NK-92 (cell line): Measurements from ENCODE around the gene RTEL1.
"Not testable (repeated sequence)": the region's sequence is repeated elsewhere in the genome, so short reads cannot be mapped to it uniquely, and the experiment has no call there.

ENCODE experiments used
- DNase-seq: peaks from one replicate; lab custom pipeline; 2025; ENCODE audit not compliant: unreplicated experiment; lab: John Stamatoyannopoulos, UW

RTEL1 gene

DNA sequence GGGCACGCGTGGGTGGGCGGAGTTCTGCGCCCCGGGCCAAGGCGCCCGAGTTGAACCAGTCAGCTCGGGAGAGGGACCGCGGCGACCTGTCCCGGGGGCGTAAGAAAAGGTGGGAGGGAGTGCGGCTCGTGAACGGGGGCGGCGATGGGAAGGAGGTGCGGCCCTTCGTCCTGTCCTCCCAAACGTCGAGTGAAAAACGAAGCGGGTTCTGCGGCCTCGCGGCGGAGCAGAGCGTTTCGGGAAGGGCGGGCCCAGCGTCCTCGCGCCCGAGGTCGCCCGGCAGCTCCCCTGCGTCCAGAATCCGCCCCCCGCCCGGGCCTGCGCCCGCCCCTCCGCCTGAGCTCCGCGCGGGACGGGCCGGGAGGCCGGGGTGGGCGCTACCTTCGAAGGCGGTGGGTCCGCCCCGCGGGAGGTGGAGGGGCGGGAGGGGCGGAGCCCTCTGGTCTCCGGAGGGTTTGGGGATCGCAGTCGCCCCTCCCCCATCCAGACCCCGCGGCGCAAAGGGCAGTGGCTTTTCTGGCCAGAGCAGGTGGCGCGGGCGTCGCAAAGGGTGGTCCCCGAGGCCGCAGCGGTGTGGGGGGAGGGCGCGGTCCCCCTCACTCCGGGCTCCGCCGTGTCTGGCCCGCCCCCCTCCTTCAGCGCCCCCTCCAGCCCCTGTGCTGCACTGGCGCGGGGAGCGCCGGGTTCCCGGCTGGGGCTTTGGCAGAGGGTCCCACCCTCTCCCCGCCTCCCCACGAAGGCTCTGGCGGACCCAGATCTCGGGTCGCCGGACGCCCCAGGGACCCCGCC lies 5.7 kb upstream of the RTEL1 start:
- no peak for DNase-seq

DNA sequence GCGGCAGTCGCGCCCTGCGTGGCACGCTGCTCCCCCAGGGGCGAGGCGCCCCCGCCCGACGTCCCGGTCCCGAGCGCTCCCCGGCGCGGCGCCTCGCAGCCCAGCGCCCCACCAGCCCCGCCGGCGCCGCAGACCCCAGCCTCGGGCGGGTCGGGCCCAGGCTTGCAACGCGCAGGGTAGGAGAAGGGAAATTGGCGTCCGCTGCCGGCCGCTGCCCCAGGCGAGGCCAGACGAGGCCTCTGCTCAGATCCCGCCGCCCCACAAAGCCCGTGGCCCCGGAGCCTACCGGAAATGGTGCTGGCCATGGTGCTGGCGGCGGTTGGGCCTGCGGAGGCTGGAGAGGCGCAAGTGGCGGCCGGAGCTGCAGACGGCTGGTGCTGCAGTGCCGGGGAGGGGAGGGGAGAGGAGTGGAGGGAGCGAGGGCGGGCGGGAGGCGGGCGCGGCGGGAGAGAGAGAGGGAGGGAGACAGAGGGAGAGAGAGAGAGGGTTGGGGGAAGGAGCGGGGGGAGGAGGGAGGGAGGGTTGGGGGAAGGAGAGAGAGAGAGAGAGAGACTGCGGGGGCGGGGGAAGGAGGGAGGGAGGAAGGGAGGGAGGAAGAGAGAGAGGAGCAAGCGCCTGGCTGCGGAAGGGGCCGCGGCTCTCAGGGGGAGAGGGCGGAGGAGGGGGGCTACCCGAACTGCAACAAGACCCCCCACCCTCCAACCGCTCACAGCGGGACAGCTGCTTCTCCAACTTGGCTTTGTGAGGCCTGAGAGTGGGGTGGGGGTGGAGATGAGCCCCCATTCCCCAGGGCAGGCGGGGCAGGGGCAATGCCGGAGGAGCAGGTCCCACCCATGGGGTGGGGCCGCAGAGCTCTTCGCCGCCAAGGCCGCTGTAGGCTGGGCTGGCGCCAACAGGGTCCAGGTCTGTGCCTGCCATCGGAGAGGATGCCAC lies 4.8 kb upstream of the RTEL1 start, which contains the start of gene STMN3:
TSS of gene STMN3 (minus strand) at position 384 of the 933 bp plus-strand sequence. CDS start at position 305, 79 bp downstream.
- DNase-seq: no peak

DNA sequence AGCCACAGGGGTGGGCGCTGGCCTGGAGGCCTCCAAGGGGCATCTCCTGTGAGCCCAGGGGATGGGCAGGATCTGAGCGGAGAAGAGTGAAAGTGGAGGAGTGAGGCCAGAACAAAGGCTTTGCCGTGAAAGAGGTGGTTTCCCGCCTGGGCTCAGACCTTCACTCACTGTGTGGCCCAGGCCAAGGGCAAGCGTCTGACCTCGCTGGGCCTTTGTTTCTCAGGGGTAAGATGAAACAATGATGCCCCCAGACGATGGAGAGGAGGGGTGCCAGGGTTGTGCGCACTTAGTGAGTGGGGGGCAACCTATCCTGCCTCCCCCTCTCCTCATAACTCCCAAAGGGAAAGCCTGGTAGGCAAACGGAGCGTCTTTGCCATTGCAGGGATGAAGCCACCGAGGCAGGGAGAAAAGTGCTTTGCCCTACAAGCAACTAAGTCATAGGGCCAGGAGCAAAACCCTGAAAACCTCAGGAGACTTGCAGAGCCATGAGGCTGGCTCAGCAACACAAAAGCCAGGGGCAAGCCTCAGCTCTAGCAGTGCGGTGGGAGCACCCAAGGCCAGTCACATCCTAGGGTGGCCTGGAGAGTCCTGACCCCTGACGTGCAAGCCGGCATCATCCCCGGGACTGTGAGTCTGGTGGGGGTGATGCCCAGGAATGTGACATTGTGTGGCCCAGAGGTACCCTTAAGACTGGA lies 4.0 kb upstream of the RTEL1 start:
- DNase-seq: no peak

DNA sequence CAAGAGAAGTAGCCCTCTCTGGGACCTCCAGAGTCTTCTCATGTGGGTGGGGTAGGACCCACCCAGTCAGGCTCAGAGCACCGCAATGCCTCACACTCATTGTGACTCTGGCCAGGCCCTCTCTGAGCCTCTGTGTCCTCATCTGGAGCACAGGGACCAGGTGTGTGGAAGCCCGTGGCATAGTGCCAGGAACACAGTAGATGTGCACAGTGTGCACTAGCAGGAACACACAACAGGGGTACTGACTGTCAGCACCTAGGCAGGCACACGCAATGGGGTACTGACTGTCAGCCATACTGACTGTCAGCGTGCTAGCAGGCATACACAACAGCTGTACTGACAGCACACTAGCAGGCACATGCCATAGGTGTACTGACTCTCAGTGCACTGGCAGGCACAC lies 2.9 kb upstream of the RTEL1 start:
- DNase-seq: no peak

DNA sequence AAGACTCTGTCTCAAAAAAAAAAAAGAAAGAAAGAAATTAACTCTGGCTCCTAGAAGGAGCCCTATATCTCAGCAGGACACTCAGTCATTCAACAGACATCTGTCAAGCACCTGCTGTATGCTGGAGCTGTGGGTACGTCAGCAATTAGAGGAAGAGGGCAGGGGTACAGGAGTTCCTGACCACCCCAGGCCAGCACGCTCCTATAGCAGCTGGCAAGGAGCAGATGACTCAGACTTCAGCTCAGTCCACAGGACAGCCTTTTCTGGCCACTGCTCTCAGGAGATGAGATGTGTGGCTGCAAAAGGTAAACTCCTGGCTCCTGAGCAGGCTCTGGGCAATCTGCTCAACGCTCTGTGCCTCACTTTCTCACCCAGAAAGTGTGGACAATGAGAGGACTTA lies 1.7 kb upstream of the RTEL1 start:
- no peak for DNase-seq

DNA sequence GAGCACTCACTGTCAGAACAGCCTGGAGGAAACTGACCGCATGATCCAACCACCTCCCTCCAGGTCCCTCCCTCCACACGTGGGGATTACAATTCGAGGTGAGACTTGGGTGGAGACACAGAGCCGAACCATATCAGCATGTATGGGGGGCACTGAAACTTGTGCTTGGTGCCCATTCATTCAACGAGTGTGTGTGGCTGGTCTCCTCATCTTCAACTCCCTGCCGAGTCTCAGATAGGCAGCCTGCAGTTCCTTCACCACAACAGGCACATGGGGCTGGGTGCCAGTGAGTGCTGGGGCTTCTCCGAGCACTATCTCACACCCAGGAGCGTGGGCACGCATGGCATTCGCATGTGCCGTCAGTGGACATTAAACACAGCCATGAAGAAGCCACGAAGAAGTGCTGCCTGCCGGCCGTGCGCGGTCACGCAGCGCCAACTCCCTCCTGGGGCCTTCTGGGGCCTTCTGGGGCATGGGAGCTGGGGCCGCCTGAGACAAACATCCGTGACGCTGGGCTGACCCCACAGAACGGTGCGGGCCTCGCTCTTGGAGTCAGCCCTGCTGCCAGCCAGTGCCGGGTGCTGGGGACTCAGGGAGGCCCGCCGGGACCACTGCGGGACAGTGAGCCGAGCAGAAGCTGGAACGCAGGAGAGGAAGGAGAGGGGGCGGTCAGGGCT lies 714 bp upstream of the RTEL1 start:
- no peak for DNase-seq

DNA sequence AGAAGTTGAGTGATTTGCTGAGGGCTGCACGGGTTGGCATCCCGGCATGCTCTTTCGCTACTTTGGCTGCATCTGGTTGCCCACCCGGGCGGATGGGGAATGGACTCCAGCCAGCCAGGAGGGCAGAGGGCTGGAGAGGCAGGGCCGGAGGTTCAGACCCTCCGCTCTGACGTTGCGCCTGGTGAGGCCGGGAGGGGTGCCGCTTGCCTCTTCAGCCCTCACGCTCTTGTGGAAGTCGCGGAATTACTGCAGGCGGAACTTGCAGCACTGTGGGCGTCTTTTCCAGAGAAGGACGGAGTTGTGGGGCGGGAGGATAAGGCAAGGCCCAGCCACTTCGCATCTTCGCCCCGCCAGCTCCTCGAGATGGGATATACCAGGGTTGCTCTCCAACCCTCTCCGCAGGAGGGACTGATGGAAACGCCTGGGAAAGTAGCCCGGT lies 656 bp downstream of the RTEL1 start:
- no peak for DNase-seq

DNA sequence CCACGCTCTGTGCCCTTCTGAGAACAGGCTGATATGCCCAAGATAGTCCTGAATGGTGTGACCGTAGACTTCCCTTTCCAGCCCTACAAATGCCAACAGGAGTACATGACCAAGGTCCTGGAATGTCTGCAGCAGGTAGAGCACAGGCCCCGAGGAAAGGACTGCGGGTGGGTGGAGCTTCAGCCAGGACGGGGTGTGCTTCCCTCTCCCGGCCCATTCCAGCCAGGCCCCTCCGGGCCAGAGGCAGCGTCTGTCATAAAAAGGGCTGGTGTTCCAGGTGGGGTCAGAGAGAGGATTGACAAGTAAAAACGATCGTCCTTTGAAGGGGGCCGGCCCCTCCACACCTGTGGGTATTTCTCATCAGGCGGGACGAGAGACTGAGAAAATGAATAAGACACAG lies 1.3 kb downstream of the RTEL1 start:
- DNase-seq: no peak

DNA sequence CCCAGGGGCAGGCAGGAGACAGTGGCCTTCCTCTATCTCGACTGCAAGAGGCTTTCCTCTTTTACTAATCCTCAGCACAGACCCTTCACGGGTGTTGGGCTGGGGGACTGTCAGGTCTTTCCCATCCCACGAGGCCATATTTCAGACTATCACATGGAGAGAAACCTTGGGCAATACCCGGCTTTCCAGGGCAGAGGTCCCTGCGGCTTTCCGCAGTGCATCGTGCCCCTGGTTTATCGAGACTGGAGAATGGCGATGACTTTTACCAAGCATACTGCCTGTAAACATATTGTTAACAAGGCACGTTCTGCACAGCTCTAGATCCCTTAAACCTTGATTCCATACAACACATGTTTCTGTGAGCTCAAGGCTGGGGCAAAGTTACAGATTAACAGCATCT lies 2.1 kb downstream of the RTEL1 start:
- DNase-seq: not testable (repeated sequence)

DNA sequence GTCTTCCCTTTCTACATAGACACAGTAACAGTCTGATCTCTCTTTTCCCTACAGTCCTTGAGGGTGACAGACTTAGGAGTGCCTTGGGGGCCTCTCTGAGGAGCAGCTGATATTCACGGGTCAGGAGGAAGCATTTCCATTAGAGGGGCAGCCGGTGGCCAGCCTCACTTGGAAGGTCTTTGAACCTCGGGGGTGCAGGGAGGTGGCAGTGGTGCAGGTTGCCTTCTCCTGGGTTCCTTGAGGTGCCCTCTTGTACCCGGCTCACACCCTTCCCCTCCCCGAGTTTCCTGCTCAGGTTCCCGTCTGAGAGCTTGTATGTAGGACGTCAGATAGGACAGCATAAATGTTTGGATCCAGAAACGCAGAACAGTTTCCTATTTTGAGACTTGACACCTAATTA lies 2.5 kb downstream of the RTEL1 start:
- DNase-seq: no peak

DNA sequence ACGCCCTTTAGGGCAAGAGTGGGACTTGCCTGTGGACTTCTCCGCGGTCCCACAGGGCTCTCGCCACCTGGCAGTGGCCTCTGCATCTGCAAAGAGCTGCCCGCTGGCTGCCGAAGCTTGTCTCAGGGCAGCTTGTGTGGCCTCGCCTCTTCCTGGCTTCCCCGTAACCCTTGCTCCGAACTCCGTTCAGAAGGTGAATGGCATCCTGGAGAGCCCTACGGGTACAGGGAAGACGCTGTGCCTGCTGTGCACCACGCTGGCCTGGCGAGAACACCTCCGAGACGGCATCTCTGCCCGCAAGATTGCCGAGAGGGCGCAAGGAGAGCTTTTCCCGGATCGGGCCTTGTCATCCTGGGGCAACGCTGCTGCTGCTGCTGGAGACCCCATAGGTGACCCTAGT lies 3.0 kb downstream of the RTEL1 start:
- DNase-seq: no peak

DNA sequence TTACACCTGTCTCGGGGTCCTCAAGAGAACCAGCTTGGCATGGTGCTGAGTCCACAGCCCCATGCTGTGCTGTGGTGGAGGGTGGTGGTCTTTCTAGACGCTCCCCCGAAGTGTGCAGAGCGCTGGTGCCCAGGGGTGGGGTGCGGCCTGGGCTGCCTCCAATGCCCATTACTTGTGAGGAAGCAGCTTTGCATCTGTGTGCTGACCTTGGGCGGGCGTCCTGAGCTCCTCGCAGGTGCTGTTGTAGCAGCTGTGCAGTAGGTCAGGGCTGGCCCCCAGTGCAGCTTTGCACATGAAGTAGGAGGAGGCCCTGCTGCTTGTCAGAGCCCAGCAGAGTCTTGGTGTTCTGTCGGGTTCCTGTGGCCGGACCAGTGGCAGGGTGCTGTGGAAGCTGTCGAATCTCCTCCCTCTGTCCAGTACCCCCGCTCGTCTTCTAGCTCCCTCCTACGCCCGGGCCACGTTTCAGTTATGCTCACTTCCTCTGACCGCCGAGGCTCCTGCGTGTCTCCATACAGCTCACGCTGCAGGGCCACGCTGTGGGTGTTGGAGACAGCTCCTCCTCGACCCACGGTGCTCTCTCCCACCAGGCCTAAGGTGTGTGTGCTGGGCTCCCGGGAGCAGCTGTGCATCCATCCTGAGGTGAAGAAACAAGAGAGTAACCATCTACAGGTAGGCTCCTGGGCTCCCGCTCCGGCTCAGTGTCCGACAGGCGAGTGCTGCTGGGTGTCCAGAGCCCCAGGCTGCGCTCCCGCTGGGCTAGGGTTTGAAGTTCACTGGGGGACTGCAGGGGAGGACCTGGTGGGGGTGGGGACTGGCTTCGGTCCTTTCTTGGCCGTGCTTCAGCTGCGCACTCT lies 4.1 kb downstream of the RTEL1 start:
- no peak for DNase-seq

DNA sequence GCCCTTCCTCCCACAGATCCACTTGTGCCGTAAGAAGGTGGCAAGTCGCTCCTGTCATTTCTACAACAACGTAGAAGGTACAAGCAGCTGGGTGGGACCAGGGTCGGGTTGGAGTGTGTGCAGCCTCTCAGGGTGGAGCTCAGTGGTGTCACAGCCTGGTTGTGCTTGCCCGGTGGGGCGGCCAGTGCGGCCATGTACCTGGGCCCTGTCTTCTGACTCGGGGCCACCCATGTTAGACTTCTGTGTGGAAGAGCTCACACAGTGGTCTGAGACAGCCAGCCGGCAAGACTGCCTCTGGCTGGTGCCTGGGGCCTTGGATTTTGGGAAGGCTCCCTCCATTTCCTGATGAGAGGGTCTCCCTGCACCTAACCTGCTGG lies 4.7 kb downstream of the RTEL1 start:
- no peak for DNase-seq

DNA sequence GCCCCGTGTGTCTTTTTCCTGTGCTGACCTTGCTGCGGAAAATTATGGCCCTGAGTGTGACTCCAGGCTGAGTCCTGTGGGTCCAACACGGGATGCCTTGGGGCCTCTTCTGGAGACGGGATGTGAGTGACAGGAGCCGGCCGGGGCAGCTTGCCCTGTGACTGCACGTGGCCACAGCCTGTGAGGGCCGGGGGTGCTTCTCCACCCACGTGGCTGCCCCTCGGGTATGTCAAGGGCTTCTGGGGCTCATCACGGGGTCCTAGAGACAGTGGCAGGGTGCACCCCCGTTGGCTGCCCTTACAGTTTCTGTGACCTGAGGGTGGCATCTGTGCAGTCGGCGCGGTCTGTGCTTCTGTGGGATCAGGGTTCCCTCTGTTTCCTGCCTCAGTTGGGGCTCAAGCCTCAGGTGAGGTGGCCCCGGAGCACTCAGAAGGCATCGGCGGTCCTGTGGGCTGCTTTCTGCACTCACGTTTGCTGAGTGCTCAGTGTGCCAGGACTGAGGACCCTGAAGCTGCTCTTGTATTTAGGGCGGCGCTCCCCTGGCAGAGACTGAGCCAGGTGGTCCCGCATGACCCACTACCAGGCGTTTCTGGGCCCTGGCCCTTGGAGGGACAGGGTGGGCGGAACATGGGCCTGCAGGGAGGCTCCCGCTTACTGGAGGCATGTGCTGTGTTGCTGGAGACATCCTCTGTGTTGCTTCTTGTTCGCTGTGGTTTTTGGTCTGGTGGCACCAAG lies 5.4 kb downstream of the RTEL1 start:
- DNase-seq: no peak

DNA sequence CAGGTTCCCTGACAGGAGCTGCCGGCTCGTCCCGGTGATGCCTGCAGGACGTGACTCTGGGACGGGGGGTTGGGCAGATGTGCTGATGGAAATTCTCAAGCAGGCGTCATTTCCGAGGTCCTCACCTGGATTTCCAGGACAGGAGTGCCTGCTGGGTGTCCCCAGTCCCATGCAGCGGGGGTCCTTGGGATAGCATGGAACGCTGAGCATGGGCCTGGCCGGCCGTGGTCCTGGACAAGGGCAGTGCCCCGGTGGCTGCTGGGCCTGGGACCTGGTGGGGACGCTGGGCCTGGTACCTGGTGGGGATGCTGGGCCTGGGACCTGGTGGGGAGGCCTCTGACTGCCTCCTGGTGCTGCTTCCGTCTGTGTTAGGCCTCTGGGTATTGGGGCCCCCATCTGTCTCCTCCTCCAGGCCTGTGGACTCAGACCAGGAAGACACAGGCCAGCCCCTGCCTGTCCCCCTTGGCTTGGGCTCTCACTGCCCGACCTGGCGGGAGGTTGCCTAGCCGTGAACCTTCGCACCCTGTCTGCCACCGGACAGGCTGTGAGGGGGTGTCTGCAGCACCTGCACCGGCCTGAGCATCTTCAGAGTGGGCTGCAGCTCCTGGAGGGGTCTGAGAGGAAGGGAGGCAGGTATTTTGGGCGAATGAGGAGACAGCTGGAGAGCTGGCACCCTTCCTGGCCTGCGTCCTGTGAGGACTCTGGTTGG lies 6.2 kb downstream of the RTEL1 start:
- no peak for DNase-seq

DNA sequence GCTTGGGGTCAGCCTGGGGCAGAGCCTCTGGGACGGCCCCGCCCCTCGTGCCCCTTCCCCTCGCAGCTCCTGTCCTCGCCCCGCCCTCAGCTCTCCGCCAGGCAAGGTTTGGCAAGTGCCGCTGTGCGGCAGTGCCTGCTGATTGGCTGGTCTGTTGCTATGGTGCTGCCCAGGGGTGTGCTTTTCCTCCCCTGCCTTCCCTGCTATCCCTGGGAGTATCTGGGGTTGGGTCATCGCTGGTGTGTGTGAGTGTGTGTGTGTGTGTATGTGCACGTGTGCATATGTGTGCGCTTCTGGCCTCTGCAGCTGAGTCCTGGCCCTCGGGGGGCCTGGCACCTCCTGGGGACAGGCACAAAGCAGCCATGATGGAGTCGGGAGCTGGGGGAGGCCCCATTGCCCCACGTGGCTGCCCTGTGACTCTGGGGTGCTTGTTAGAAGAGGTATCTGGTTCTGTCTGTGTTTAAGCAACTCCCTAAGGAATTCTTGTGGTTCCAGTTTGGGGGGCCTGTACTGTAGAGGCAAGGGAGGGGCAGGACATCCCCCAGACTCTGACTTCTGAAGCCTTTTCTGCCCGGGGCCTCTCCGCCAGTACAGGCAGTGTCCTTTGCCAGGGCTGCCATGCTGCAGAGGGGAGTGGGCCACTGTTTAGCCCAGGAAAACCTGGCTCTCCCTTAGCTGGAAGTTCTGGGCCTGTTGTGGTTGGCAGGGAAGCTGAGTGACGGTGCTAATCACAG lies 6.9 kb downstream of the RTEL1 start:
- no peak for DNase-seq

DNA sequence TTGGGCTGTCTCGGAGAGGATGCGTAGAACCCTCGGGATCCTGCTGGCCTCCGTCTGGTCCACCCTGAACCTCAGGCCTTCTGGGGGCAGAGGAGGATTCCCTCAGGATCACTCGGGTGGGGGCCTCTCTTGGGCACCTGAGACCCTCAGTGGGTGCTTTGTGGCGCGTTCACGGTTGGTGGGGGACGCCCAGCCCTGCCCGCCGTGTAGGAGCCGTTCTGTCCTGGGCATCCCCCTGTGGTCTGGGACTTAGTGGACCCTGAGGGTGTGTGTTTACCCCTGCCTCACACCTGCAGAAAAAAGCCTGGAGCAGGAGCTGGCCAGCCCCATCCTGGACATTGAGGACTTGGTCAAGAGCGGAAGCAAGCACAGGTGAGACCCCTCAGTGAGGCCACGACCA lies 7.6 kb downstream of the RTEL1 start:
- no peak for DNase-seq

DNA sequence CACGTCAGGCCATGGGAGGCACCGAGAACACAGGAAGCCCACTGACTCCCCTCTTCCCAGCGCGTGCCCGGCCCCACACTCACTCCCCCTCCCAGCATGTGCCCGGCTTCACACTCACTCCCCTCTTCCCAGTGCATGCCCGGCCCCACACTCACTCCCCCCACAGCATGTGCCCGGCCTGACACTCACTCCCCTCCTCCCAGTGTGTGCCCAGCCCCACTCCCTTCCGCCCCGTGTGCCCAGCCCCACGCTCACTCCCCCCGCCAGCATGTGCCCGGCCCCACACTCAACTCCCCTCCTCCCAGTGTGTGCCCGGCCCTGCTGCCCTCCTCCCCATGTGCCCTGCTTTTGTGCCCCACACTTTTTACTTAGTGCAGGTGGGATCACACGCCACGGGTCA lies 9.7 kb downstream of the RTEL1 start:
- no peak for DNase-seq
